Measurements from ENCODE around the gene SPECC1L.

Gene SPECC1L

GRCh38 chr22:24401931-24402367, 131.3 kb downstream of the SPECC1L start:
- no peak for DNase-seq (ENCODE audit: low read depth)

DNA sequence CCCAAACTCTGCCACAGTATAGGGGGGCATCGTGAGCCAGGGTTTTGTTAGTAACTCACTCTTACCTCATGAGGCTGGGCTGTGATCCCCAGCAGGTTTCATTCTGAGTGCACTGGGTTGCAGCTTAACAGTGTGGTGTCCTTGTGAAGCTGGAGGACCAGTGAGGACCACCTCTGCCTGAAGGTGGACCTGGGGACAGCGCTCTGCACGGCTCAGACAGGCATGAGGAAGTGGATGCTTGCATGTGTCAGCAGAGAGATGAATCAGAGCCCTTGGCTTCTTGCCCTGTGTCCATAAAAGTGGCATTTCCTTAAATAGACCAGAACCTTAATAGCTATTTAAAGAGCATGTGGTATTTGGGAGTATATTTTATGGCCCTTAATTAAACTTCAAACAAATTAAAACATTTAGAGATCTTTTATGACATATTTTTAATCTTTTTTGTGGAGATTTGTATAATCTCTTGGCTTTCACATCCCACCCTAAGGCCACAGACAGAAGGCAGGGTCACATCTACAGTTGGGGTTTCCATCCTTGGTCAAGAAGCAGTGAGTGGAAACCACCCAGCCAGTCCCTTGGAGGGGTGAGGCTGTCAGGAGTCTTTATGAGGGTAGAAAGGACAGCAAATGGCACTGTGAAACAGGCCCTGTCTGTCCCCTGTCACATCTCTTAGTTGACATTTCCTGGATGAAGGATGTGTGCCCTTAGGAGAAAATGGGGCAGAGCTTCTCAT, 132.0 kb downstream of the SPECC1L start:
- DNase-seq (ENCODE audit: low read depth): peak; percentile 86

DNA sequence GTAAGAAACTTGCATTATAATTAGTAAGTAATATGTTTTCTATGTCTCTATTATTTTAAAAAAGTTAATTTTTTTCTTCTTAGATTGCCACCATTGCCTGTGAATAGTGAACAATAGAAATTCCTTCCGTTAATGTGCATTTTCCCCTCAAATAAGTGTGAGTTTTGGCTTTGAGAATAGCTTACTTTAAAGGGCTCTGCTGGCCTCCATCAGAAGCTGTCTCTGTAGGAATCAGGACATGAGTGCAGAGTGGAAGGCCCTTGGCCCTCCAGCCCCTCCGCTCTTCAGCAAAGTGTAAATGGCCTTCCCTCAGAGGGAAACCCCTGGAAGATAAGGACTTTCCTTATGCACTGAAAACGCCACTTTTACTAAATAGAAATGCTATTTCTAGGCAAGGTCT, 132.7 kb downstream of the SPECC1L start:
- no peak for DNase-seq (ENCODE audit: low read depth)

- no peak for DNase-seq (ENCODE audit: low read depth)
These were observed 134.1 kb downstream of the SPECC1L start for GRCh38 chr22:24404561-24405275.

DNA sequence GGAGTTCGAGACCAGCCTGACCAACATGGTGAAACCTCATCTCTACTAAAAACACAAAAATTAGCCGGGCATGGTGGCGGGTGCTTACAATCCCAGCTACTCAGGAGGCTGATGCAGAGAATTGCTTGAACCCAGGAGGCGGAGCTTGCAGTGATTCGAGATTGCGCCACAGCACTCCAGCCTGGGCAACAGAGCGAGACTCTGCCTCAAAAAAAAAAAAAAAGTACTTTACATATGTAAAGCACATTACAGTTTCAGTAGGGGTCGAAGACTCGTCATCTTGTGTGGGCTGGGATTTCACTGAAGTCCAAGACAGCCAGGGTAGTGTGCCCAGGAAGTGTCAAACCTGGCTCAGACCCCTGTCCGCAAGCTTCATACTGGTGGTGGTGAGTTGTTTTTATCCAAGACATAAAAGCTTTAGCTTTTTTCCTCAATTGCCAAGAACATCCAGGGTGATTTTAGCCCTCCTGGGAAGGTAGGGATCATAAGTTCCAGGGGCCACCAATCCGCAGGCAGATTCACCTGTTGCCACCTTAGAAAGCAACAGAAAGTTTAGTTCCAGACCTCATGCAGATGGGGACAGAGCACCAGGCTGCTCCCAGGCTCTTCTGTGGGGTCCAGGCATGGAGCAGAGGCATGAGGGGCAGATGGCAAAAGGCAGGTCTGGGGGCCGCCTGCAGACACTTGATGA, 135.1 kb downstream of the SPECC1L start:
- no peak for DNase-seq (ENCODE audit: low read depth)

DNA sequence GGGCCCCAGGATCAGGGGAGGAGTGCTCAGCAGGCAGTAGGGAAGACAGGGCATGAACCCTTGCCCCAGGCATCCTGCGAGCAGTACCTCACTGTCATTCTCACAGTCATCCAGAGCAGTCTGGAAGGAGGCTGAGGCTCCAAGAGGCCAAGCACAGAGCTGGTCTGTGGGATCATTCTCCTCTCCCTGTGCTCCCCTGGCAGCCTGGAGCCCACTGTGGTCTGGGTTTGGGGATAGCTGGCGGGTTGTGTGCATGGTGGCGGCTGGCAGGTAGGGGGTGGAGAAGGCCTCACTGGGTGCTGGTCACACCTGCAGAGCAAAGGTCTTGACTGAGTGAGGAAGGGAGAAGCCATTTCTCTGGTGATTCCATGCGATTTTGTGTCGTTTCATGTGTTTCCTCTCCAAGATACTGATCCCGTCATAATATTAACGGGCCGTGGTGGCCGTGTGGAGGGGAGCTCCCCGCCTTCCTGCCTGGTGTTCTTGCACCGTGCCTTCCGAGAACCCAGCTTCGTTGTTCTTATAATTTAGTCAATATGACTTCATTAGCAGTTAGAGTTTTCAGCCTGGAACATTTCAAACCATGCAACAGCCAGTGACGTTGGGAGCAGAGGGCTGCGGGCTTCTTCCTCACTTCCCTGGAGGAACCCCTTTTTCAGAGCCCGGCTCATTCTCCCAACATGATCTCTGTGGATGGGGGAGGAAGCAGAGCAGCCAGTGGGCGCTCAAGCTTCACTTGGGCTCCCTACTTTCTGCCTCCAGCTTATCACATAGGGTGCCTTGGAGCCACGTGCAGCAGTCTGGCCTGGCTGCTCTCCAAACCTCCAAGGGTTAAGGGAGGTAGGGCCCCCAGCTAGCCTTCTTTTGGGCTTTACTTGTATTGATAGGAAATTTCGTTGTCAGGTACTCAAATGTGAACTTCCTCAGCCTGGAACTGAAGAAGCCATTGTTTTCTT, 136.0 kb downstream of the SPECC1L start:
- DNase-seq (ENCODE audit: low read depth): no peak

DNA sequence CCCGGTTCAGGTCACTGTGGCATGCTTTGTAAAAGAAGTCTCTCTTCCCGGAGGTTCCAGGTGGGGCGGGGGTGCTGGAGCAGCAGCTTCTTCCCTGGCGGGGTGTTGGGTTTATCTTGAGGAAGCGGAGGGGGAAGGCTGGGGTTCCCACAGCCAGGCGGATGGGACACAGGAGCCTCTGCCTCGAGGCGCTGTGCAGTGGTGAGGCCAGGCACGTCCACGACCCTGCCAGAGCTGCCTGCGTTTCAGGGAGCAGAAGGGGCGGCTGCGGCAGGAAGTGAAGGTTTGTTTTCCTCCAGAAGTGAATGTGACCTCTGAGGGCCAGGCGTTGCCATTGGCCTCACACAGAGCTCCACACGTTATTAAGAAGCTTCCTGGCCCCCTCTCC, 136.6 kb downstream of the SPECC1L start:
- DNase-seq (ENCODE audit: low read depth): no peak

DNA sequence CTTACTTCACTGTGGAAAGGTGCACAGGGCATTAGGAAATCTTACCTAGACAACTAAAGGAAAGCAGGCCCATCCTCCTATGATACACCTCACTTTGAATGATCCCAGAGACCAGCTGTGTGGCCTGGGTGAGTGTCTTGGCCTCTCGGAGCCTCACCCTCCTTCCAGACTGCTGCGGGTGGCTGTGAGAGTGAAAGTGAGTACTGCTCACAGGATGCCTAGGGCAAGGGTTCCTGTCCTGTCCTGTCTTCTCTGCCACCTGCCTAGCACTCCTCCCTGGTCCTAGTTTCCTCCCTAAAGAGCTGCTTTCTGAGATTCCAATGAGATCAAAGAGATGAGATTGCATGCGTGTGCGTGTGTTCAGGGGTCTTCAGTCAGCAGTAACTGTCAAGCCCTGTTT, 137.3 kb downstream of the SPECC1L start:
- no peak for DNase-seq (ENCODE audit: low read depth)

GRCh38 chr22:24408630-24409029, 138.0 kb downstream of the SPECC1L start:
- DNase-seq (ENCODE audit: low read depth): no peak

DNA sequence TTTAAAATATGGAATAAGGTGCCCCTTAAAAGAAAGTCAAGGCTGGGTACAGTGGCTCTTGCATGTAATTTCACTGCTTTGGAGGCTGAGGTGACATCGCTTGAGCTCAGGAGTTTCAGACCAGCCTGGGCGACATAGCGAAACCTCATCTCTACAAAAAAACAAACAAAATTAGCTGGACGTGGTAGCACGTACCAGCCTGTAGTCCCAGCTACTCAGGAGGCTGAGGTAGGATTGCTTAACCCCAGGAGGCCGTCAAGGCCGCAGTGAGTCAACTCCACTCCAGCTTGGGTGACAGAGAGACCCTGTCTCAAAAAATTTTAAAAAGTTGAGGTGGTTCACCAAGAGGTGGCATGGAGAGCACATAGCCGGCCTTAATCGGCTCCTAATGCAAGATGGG, 139.1 kb downstream of the SPECC1L start:
- DNase-seq (ENCODE audit: low read depth): no peak

- DNase-seq (ENCODE audit: low read depth): no peak
These were observed 139.7 kb downstream of the SPECC1L start for GRCh38 chr22:24410110-24410856.

- no peak for DNase-seq (ENCODE audit: low read depth)
These were observed 140.8 kb downstream of the SPECC1L start for GRCh38 chr22:24411256-24412004.

DNA sequence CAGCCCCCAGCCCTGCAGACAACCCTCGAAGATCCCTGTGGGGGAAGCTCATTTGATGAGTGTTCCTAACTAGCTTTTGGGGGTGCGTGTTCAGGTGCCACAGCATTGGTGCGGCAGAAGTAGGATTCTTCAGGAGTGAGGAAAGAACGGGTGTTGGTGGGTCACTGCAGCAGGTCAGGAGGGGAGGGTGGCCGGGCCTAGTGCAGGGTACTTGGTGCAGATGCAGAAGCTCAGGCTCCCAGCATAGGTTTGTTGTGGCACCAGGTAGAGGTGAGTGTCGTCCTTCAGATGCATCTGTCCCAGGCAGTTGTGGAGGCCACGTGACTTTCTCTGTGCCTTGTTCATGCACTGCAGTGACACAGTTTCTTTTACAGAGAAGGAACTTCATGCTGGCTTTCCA, 141.6 kb downstream of the SPECC1L start:
- DNase-seq (ENCODE audit: low read depth): no peak

DNA sequence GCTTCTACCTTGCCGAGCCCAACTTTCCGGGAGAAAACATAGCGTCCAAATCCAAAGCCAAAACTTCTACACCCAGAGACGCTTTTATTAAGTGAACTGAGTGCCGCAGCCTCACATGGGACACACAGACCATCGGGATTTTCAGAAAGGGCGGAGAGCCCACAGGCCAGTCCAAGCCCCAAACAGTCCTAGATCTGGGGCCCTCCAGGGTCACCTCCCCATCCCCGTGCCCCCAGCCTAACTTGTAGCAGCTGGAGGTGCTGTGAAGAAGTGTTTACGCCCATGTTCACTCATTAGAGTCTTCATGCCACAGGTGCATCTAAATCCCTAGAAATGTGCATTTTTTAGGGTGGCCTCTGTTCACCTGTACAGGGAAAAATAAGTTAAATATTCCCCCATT, 142.6 kb downstream of the SPECC1L start:
- no peak for DNase-seq (ENCODE audit: low read depth)

DNA sequence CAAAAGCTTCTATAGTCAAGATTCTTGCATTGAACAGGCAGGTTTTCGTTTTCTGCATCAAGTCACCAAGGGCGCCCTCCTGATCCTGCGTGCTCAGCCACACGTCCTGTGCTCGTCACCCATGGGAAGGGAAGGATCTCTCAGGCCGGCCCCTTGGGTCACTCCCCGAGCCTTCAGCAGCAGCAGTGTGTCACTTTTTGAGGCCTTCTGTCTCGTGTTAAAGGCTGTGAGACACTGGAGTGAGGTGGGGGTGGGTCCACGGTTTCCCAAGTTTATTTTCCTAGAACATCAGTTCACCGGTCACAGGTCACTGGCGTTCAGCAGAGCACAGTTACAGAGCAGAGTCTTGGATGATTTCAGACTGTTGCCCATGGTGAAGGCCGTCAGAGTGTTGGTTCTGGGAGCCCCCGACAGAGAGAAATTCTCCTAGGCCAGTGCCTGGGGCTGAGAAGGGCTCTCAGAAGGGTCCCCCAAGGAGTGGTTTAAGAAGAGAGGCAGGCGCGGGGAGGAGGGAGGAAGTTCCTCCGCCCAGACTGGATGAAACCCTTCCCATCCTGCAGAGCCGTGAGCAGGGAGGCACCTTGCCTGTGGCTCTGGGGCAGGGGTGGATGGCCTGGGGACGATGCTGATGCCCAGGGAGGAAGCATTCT, 143.2 kb downstream of the SPECC1L start:
- DNase-seq (ENCODE audit: low read depth): no peak

DNA sequence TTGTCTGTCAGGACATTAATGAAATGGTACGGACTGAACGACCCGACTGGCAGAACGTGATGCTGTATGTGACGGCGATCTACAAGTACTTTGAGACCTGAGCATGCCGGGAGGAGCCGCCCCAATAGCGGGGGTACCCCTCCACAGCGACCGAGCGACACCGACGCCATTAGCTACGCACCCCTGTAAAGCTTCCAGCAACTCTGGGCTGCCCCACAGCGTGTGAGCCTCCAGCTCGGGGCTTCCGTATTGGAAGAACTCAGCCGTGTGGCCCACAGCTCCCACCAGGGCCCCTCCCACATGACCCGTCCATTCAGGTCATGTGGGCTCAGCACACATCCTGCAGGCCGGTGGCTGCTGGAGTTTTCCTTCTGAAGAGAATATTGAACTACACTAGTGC, 143.9 kb downstream of the SPECC1L start:
- no peak for DNase-seq (ENCODE audit: low read depth)

DNA sequence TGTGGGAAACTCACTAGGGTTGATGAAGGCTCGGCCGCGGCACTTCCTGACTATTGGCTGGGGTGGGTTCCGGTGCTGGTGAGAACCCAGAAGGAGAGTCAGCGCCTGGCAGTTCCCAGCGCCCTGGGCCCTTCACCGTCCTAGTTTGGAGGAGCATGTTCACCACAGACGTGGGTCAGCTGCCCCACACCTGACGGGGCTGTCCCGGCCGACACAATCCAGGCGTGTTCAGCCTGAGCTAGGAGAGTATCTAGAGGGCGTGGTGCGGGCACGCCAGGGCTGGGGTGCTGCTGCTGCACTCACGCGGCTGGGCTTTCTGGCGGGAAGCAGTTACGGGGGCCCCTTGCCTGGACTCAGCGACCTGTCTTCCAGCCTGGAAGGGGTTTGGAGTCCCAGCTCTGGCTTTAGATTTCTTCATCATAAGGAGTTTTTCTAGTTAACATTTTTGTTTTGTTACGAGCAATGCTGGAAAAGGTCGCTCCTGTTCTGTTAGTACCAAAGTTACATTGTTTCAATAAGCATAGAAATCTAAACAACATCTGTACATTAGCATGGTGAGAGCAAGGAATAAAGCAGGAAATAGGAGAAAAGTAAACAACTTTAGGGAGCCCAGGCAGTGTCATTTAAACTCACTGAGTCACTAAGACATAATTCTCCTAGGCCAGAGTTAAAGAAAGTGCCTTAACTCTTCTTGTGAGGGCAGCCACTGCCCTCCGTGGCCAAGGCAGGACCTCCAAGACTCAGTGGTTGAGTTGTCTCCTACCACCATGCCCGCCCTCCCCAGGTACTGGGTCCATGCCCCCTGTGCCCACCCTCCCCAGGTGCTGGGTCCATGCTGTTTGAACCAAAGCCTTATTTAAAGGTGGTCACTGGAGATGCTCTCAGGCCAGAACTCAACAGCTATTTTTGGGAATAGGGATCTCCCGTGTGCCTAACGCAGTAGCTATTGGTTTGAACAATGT, 144.6 kb downstream of the SPECC1L start:
- no peak for DNase-seq (ENCODE audit: low read depth)

DNA sequence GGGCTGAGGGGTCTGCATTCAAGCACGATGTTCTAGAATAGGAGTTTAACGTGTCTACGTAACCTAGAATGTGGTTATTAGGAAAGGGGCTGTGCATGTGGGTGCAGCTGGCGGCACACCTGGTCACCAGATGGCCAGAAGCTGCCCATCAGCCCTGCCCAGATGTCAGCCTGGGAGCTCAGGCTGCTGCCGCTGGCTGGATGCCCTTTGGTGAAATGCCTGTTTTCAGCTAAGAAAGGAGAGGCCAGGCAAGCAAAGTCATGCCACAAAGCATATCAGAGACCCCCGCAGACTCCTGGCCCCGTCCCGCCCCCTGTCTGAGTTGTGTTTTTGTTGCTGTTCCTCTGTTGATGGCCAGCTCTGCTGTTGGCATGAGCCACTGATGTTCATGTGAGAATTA, 145.5 kb downstream of the SPECC1L start:
- no peak for DNase-seq (ENCODE audit: low read depth)

GRCh38 chr22:24416611-24417010, 146.0 kb downstream of the SPECC1L start:
- no peak for DNase-seq (ENCODE audit: low read depth)
